Neural progenitor cell (in vitro differentiated cells): ENCODE data around the gene TRIM23. TPM values are rescaled to one million over a fixed set of nuclear protein-coding genes. Genes with fewer than 3 reads are reported as not detected.

ENCODE experiments used
- DNase-seq: peaks from one replicate; pipeline ENCODE4 v3.0.0-alpha.2; 2016; ENCODE audit warnings: low spot score
- H2AFZ ChIP-seq: fragments of 200-600 bp; sonication (generic); replicated peaks from 2 replicates; pipeline ENCODE4 v1.6.1; 2016; ENCODE audit warnings: antibody characterized with exemption
- H3F3A ChIP-seq: fragments of 200-600 bp; sonication (generic); 2 replicates; pipeline ENCODE4 v1.6.1; 2016; ENCODE audit warnings: antibody characterized with exemption, low read depth
- H3K27ac ChIP-seq: fragments of 200-600 bp; sonication (generic); 2 replicates; pipeline ENCODE4 v1.5.1; 2016; ENCODE audit warnings: mild to moderate bottlenecking
- H3K27me3 ChIP-seq: fragments of 200-600 bp; sonication (generic); 2 replicates; pipeline ENCODE4 v1.6.1; 2016; ENCODE audit warnings: mild to moderate bottlenecking, moderate library complexity
- H3K36me3 ChIP-seq: fragments of 200-600 bp; sonication (generic); 2 replicates; pipeline ENCODE4 v1.5.1; 2016
- H3K4me1 ChIP-seq: fragments of 200-600 bp; sonication (generic); 2 replicates; pipeline ENCODE4 v1.6.1; 2016; ENCODE audit warnings: mixed run types
- H3K4me2 ChIP-seq: fragments of 200-600 bp; sonication (generic); 2 replicates; pipeline ENCODE4 v1.6.1; 2016
- H3K4me3 ChIP-seq: fragments of 200-600 bp; sonication (generic); 2 replicates; pipeline ENCODE4 v1.5.1; 2016
- H3K79me2 ChIP-seq: fragments of 200-600 bp; sonication (generic); 2 replicates; pipeline ENCODE4 v1.6.1; 2016; ENCODE audit warnings: low read depth
- H3K9ac ChIP-seq: fragments of 200-600 bp; sonication (generic); 2 replicates; pipeline ENCODE4 v1.6.1; 2016
- H3K9me3 ChIP-seq: fragments of 200-600 bp; sonication (generic); 2 replicates; pipeline ENCODE4 v1.5.1; 2016; ENCODE audit warnings: low read depth
- H4K20me1 ChIP-seq: fragments of 200-600 bp; sonication (generic); 2 replicates; pipeline ENCODE4 v1.6.1; 2016; ENCODE audit warnings: low read depth
- H3K27ac Mint-ChIP-seq: 3 replicates; pipeline ENCODE4 v1.8.0; 2021; ENCODE audit warnings: mixed read lengths
- H3K27me3 Mint-ChIP-seq: 2 replicates; pipeline ENCODE4 v1.8.0; 2022; ENCODE audit warnings: low read depth, mild to moderate bottlenecking, inconsistent platforms, moderate library complexity, mixed read lengths; ENCODE audit not compliant: insufficient read depth
- H3K36me3 Mint-ChIP-seq: 3 replicates; pipeline ENCODE4 v1.8.0; 2021; ENCODE audit warnings: mixed read lengths
- H3K4me1 Mint-ChIP-seq: 3 replicates; pipeline ENCODE4 v1.8.0; 2021; ENCODE audit warnings: mixed read lengths
- H3K4me3 Mint-ChIP-seq: 3 replicates; pipeline ENCODE4 v1.8.0; 2021; ENCODE audit warnings: mild to moderate bottlenecking, moderate library complexity, mixed read lengths
- H3K9me3 Mint-ChIP-seq: 3 replicates; pipeline ENCODE4 v1.8.0; 2020; ENCODE audit warnings: mixed read lengths
- CTCF ChIP-seq: fragments of 200-600 bp; sonication (generic); IDR thresholded peaks from 2 replicates; pipeline ENCODE4 v1.5.1; 2017; ENCODE audit warnings: antibody characterized with exemption, mild to moderate bottlenecking
- EZH2 ChIP-seq: fragments of 200-600 bp; sonication (generic); IDR thresholded peaks from 2 replicates; pipeline ENCODE4 v1.6.1; 2017; ENCODE audit warnings: antibody characterized with exemption, mild to moderate bottlenecking, moderate library complexity
- EZH2phosphoT487 ChIP-seq: fragments of 200-600 bp; sonication (generic); IDR thresholded peaks from 2 replicates; pipeline ENCODE4 v1.6.1; 2017; ENCODE audit warnings: antibody characterized with exemption
- total RNA-seq: library from RNA; depleted of rRNA; stranded (reverse); fragments of >200 nt; gene quantifications from 2 replicates; pipeline ENCODE4 v1.2.3, GENCODE V29; 2015; ENCODE audit warnings: low replicate concordance

Gene TRIM23
- total RNA-seq, 1 donor from 2014 or later = 16.6 TPM

- Histone ChIP-seq H3K9ac (peak overlapping the region; percentile 35), H3K9me3 (no peaks in the 10 kb centered on the region), H3K27me3 (no peaks in the 10 kb centered on the region), H3F3A (peaks cover 15% of the 10 kb centered on the region), H3K36me3 (peaks cover 6% of the 10 kb centered on the region), H2AFZ (no peak overlapping the region), H3K4me1 (peaks cover 16% of the 10 kb centered on the region), H3K4me3 (no peak overlapping the region), H3K27ac (peak overlapping the region; percentile 71), H3K79me2 (no peaks in the 10 kb centered on the region), H4K20me1 (no peaks in the 10 kb centered on the region), H3K4me2 (peak overlapping the region; percentile 60)
- TF ChIP-seq CTCF = no peak
- TF ChIP-seq EZH2 = no peak
- TF ChIP-seq EZH2phosphoT487 = no peak
- H3K27ac Mint-ChIP-seq = no peak overlapping the region
- no peaks in the 10 kb centered on the region for H3K9me3 Mint-ChIP-seq
- H3K4me3 Mint-ChIP-seq = no peak overlapping the region
- DNase-seq = peak; percentile 23
- H3K4me1 Mint-ChIP-seq = no peaks in the 10 kb centered on the region
- H3K36me3 Mint-ChIP-seq = peaks cover 4% of the 10 kb centered on the region
- no peaks in the 10 kb centered on the region for H3K27me3 Mint-ChIP-seq
These were observed 23.8 kb upstream of the TRIM23 start for GRCh38 chr5:65647941-65648340.

GRCh38 chr5:65646938-65647337 is 22.8 kb upstream of the TRIM23 start:
- no peaks in the 10 kb centered on the region for H3K79me2 ChIP-seq
- DNase-seq = no peak
- Mint-ChIP-seq H3K4me3 (no peak overlapping the region), H3K27ac (no peak overlapping the region), H3K4me1 (no peaks in the 10 kb centered on the region), H3K36me3 (peaks cover 4% of the 10 kb centered on the region), H3K27me3 (no peaks in the 10 kb centered on the region), H3K9me3 (no peaks in the 10 kb centered on the region)
- no peaks in the 10 kb centered on the region for H3K36me3 ChIP-seq
- no peak for TF ChIP-seq CTCF
- no peak for TF ChIP-seq EZH2phosphoT487
- no peak overlapping the region for H3K4me3 ChIP-seq
- H3K4me1 ChIP-seq = peaks cover 16% of the 10 kb centered on the region
- H2AFZ ChIP-seq = no peak overlapping the region
- no peaks in the 10 kb centered on the region for H3K27me3 ChIP-seq
- H4K20me1 ChIP-seq = no peaks in the 10 kb centered on the region
- H3K4me2 ChIP-seq = no peak overlapping the region
- no peak overlapping the region for H3K9ac ChIP-seq
- no peaks in the 10 kb centered on the region for H3K9me3 ChIP-seq
- peak overlapping the region; percentile 71 for H3K27ac ChIP-seq
- H3F3A ChIP-seq = peaks cover 15% of the 10 kb centered on the region

- Mint-ChIP-seq H3K4me1 (no peaks in the 10 kb centered on the region), H3K4me3 (no peak overlapping the region), H3K9me3 (no peaks in the 10 kb centered on the region), H3K36me3 (peaks cover 16% of the 10 kb centered on the region), H3K27ac (no peak overlapping the region), H3K27me3 (peaks cover 2% of the 10 kb centered on the region)
- no peak overlapping the region for H2AFZ ChIP-seq
- no peak overlapping the region for H3K27ac ChIP-seq
- H3K36me3 ChIP-seq = peaks cover 12% of the 10 kb centered on the region
- H3K4me3 ChIP-seq = no peak overlapping the region
- no peaks in the 10 kb centered on the region for H3K79me2 ChIP-seq
- no peak for DNase-seq
- no peaks in the 10 kb centered on the region for H3K27me3 ChIP-seq
- H4K20me1 ChIP-seq = no peaks in the 10 kb centered on the region
- no peak overlapping the region for H3K4me2 ChIP-seq
- no peaks in the 10 kb centered on the region for H3F3A ChIP-seq
- H3K9me3 ChIP-seq = no peaks in the 10 kb centered on the region
- H3K4me1 ChIP-seq = no peaks in the 10 kb centered on the region
- no peak for TF ChIP-seq CTCF
- no peak overlapping the region for H3K9ac ChIP-seq
These were observed 16.1 kb upstream of the TRIM23 start for GRCh38 chr5:65640240-65640639.

GRCh38 chr5:65630981-65631380 is 6.8 kb upstream of the TRIM23 start:
- peaks cover 7% of the 10 kb centered on the region for H3K36me3 Mint-ChIP-seq
- H3K36me3 ChIP-seq = peaks cover 8% of the 10 kb centered on the region
- H3K4me1 ChIP-seq = peaks cover 1% of the 10 kb centered on the region
- H3K9me3 ChIP-seq = no peaks in the 10 kb centered on the region
- H3K4me3 Mint-ChIP-seq = no peak overlapping the region
- no peaks in the 10 kb centered on the region for H3K9me3 Mint-ChIP-seq
- no peaks in the 10 kb centered on the region for H4K20me1 ChIP-seq
- H3K9ac ChIP-seq = no peak overlapping the region
- no peak overlapping the region for H3K4me2 ChIP-seq
- H3K27ac Mint-ChIP-seq = no peak overlapping the region
- H2AFZ ChIP-seq = no peak overlapping the region
- peaks cover 51% of the 10 kb centered on the region for H3K79me2 ChIP-seq
- no peak for DNase-seq
- H3K4me1 Mint-ChIP-seq = peaks cover 4% of the 10 kb centered on the region
- no peak overlapping the region for H3K4me3 ChIP-seq
- no peak overlapping the region for H3K27ac ChIP-seq
- H3K27me3 ChIP-seq = no peaks in the 10 kb centered on the region
- no peak for TF ChIP-seq EZH2phosphoT487
- TF ChIP-seq EZH2 = no peak
- no peak for TF ChIP-seq CTCF
- H3F3A ChIP-seq = no peaks in the 10 kb centered on the region
- no peaks in the 10 kb centered on the region for H3K27me3 Mint-ChIP-seq
